ENCODE measurements around the gene PAX1. TPM values are rescaled to one million over a fixed set of nuclear protein-coding genes. Genes with fewer than 3 reads are reported as not detected.
A peak's percentile ranks its signal among the peaks of the same experiment; 100 is the strongest.

Gene PAX1
- total RNA-seq, 2 experiments from 2014 or later, result not detected

- H3K36me3 Mint-ChIP-seq (ENCODE audit: low read depth), result peaks cover 4% of the 10 kb centered on the region
- H3K27ac Mint-ChIP-seq, result no peak overlapping the region
- no peaks in the 10 kb centered on the region for H3K9me3 Mint-ChIP-seq (ENCODE audit: insufficient read depth)
- ChIA-PET CTCF (interaction anchor here (1.3 kb wide), 1 partner anchor 13 kb away, joined by 4 read pairs; no protein-coding TSS in a partner anchor), POLR2A (interaction anchor here (0.6 kb wide), 1 partner anchor 375 kb away, joined by 3 read pairs; no protein-coding TSS in a partner anchor)
- ATAC-seq (no peak), DNase-seq (no peak)
- no peaks in the 10 kb centered on the region for H3K4me1 Mint-ChIP-seq (ENCODE audit: low read depth)
- no peak overlapping the region for H3K4me3 Mint-ChIP-seq
- peaks cover 79% of the 10 kb centered on the region for H3K27me3 Mint-ChIP-seq (ENCODE audit: low read depth)
Observed at GRCh38 chr20:21706261-21707195, 1.1 kb downstream of the PAX1 start.

DNA sequence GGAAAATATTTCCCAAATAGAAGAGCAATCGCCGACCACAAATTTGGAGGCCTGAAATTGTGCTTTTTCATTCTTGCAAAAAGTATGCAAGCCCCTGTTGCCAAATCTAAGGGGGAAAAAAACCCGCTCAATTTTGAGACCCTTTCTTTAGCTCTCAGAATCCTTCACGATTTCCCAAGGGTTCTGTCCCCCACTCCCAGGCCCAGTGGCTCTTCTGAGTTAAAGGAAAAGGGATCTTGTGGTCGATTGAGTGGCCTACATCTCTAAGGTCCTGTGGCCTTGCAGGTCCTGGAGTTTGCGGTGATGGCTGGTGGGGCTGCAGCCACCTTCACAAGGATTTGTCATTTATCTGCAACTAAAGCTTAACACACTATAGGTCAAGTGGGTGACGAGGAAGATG lies 1.8 kb downstream of the PAX1 start:
- H3K9me3 Mint-ChIP-seq (ENCODE audit: insufficient read depth), result no peaks in the 10 kb centered on the region
- no peak for DNase-seq
- peaks cover 2% of the 10 kb centered on the region for H3K36me3 Mint-ChIP-seq (ENCODE audit: low read depth)
- no peak overlapping the region for H3K27ac Mint-ChIP-seq
- POLR2A ChIA-PET, result no interaction called here
- H3K4me3 Mint-ChIP-seq, result no peak overlapping the region
- ATAC-seq, result no peak
- H3K4me1 Mint-ChIP-seq (ENCODE audit: low read depth), result no peaks in the 10 kb centered on the region
- CTCF ChIA-PET, result interaction anchor here (1.3 kb wide), 1 partner anchor 12 kb away, joined by 4 read pairs; no protein-coding TSS in a partner anchor
- peaks cover 73% of the 10 kb centered on the region for H3K27me3 Mint-ChIP-seq (ENCODE audit: low read depth)

DNA sequence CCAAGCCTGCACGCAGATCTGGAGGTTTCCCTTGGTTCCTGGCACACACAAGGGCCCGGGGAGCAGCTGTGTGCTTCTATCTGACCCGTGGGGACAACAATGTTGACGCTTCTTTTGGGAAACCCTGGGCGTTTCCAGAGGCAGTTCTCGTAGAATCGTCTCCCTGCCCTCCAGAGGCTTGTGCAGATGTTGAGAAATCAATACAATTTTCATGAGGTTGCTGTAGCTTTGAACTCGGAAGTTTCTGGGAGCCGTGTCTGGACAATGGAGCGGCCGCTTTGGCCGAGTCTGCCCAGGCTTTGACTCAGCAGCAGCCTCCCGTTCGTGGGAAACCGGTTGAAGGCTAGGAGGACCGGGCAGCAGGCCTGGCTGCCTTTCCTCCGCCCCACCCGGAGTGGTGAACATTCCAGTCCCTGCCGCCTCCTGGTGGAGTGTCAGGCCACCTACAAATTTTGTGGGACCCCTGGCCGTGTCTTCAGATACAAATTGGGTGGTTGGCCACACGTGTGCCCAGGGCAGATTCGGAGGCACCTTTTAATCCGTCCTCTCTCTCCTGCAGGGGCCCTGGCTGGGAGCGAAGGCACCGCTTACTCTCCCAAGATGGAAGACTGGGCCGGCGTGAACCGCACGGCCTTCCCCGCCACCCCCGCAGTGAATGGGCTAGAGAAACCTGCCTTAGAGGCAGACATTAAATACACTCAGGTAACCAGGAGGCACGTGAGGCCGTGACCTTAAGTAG lies 2.7 kb downstream of the PAX1 start:
- H3K27ac Mint-ChIP-seq, result peak overlapping the region; percentile 30
- peaks cover 2% of the 10 kb centered on the region for H3K36me3 Mint-ChIP-seq (ENCODE audit: low read depth)
- no peak overlapping the region for H3K4me3 Mint-ChIP-seq
- H3K9me3 Mint-ChIP-seq (ENCODE audit: insufficient read depth), result no peaks in the 10 kb centered on the region
- H3K4me1 Mint-ChIP-seq (ENCODE audit: low read depth), result no peaks in the 10 kb centered on the region
- DNase-seq, result no peak
- no peak for ATAC-seq
- ChIA-PET CTCF (no interaction called here), POLR2A (no interaction called here)
- peaks cover 73% of the 10 kb centered on the region for H3K27me3 Mint-ChIP-seq (ENCODE audit: low read depth)

DNA sequence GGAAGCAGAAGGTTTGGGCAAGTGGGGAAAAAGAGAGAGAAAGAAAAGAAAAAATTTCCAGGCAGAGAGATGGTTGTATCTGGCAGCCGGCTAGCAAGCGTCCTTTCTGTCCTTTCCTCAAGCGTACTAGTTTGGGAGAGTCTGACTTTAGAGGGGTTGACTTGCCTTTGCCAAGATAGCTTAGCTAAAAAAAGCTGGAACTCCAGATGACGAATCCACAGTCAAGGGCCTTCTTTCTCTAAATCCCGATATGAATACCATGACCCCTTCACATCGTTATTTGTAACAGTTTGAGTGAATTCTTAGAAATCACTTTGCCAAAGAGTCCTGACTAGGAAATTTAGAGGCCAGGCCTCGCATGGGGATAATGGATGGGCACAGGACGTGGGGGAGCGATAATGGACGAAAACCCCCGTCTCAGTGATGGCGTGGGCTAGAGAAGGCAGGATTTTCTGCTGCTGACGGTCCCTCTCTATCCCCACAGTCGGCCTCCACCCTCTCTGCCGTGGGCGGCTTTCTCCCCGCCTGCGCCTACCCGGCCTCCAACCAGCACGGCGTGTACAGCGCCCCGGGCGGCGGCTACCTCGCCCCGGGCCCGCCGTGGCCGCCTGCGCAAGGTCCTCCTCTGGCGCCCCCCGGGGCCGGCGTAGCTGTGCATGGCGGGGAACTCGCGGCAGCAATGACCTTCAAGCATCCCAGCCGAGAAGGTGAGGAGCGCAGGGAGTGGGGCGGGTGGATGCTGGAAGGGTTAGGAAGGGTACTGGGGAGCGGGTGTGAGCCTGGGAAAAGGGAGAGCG lies 3.5 kb downstream of the PAX1 start:
- H3K4me1 Mint-ChIP-seq (ENCODE audit: low read depth), result no peaks in the 10 kb centered on the region
- DNase-seq, result no peak
- H3K27me3 Mint-ChIP-seq (ENCODE audit: low read depth), result peaks cover 72% of the 10 kb centered on the region
- ATAC-seq, result no peak
- H3K36me3 Mint-ChIP-seq (ENCODE audit: low read depth), result peaks cover 2% of the 10 kb centered on the region
- POLR2A ChIA-PET, result no interaction called here
- CTCF ChIA-PET, result no interaction called here
- H3K4me3 Mint-ChIP-seq, result no peak overlapping the region
- peak overlapping the region; percentile 30 for H3K27ac Mint-ChIP-seq
- no peaks in the 10 kb centered on the region for H3K9me3 Mint-ChIP-seq (ENCODE audit: insufficient read depth)

DNA sequence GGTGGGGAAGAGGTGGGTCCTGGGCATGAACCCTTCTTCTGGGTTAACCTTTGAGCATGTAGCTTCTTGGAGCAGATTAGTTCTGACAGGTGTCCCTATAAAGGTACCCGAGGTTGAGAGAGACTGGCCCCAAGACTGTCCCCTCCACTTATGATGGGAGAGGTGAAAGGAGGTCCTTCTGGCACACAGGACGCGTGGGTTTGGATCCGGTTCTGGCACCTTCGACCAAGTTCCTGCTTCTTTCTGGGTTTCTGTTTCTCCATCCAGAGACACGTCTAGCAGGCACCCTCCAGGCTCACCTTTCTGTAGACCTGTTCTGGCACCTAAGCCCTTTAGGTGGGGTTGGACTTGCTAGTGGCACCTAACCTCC lies 4.1 kb downstream of the PAX1 start:
- DNase-seq (no peak), ATAC-seq (no peak)
- Mint-ChIP-seq H3K27ac (no peak overlapping the region), H3K36me3 (ENCODE audit: low read depth) (peaks cover 2% of the 10 kb centered on the region), H3K4me1 (ENCODE audit: low read depth) (no peaks in the 10 kb centered on the region), H3K4me3 (no peak overlapping the region), H3K9me3 (ENCODE audit: insufficient read depth) (no peaks in the 10 kb centered on the region), H3K27me3 (ENCODE audit: low read depth) (peaks cover 69% of the 10 kb centered on the region)
- ChIA-PET POLR2A (no interaction called here), CTCF (no interaction called here)

DNA sequence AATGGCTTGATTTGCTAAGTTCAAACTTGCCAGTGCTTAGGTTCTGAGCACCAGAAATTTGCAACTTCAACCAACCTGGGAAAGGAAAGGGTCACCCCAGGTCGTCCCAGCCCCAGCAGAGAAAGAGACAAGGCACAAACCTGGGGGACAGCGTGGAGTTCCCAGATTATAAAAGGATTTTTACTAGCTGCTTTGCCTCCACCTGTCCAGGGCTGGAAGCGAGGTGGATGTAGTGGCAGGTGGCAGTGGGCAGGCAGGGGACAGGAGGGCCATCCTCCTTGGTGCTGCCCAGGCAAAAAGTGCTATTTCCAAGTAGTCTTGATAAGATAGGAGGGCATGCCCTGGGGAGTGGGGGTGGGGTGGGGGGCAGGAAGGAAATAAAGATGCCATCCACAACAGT lies 4.9 kb downstream of the PAX1 start:
- Mint-ChIP-seq H3K4me3 (no peak overlapping the region), H3K4me1 (ENCODE audit: low read depth) (no peaks in the 10 kb centered on the region), H3K27ac (no peak overlapping the region), H3K9me3 (ENCODE audit: insufficient read depth) (no peaks in the 10 kb centered on the region), H3K27me3 (ENCODE audit: low read depth) (peaks cover 68% of the 10 kb centered on the region), H3K36me3 (ENCODE audit: low read depth) (peaks cover 2% of the 10 kb centered on the region)
- ChIA-PET CTCF (interaction anchor here (2.0 kb wide), 1 partner anchor 9 kb away, joined by 9 read pairs; no protein-coding TSS in a partner anchor), POLR2A (no interaction called here)
- no peak for ATAC-seq
- no peak for DNase-seq

GRCh38 chr20:21710863-21711431 lies 5.5 kb downstream of the PAX1 start:
- CTCF ChIA-PET, result interaction anchor here (2.0 kb wide), 1 partner anchor 8 kb away, joined by 9 read pairs; no protein-coding TSS in a partner anchor
- POLR2A ChIA-PET, result no interaction called here
- H3K36me3 Mint-ChIP-seq (ENCODE audit: low read depth), result peaks cover 2% of the 10 kb centered on the region
- no peaks in the 10 kb centered on the region for H3K9me3 Mint-ChIP-seq (ENCODE audit: insufficient read depth)
- H3K27me3 Mint-ChIP-seq (ENCODE audit: low read depth), result peaks cover 71% of the 10 kb centered on the region
- DNase-seq (no peak), ATAC-seq (no peak)
- no peaks in the 10 kb centered on the region for H3K4me1 Mint-ChIP-seq (ENCODE audit: low read depth)
- H3K27ac Mint-ChIP-seq, result no peak overlapping the region
- H3K4me3 Mint-ChIP-seq, result no peak overlapping the region

GRCh38 chr20:21712443-21713059 lies 7.1 kb downstream of the PAX1 start:
- Mint-ChIP-seq H3K4me3 (no peak overlapping the region), H3K9me3 (ENCODE audit: insufficient read depth) (no peaks in the 10 kb centered on the region), H3K4me1 (ENCODE audit: low read depth) (no peaks in the 10 kb centered on the region), H3K27me3 (ENCODE audit: low read depth) (peaks cover 68% of the 10 kb centered on the region), H3K36me3 (ENCODE audit: low read depth) (no peaks in the 10 kb centered on the region), H3K27ac (no peak overlapping the region)
- ATAC-seq (no peak), DNase-seq (no peak)
- POLR2A ChIA-PET, result no interaction called here
- CTCF ChIA-PET, result no interaction called here

GRCh38 chr20:21713470-21713869 lies 8.0 kb downstream of the PAX1 start:
- POLR2A ChIA-PET, result no interaction called here

GRCh38 chr20:21713901-21714296 lies 8.4 kb downstream of the PAX1 start:
- Mint-ChIP-seq H3K27ac (no peak overlapping the region), H3K4me1 (ENCODE audit: low read depth) (no peaks in the 10 kb centered on the region), H3K4me3 (no peak overlapping the region), H3K36me3 (ENCODE audit: low read depth) (no peaks in the 10 kb centered on the region), H3K9me3 (ENCODE audit: insufficient read depth) (no peaks in the 10 kb centered on the region), H3K27me3 (ENCODE audit: low read depth) (peaks cover 58% of the 10 kb centered on the region)
- no peak for DNase-seq
- POLR2A ChIA-PET, result no interaction called here
- CTCF ChIA-PET, result no interaction called here
- ATAC-seq, result no peak

More at GRCh38 chr20:21713470-21713869, 8.0 kb downstream of the PAX1 start:
- H3K27ac Mint-ChIP-seq, result no peak overlapping the region
- no peaks in the 10 kb centered on the region for H3K9me3 Mint-ChIP-seq (ENCODE audit: insufficient read depth)
- ATAC-seq, result no peak
- CTCF ChIA-PET, result no interaction called here
- H3K27me3 Mint-ChIP-seq (ENCODE audit: low read depth), result peaks cover 63% of the 10 kb centered on the region
- DNase-seq, result no peak
- H3K4me1 Mint-ChIP-seq (ENCODE audit: low read depth), result no peaks in the 10 kb centered on the region
- no peaks in the 10 kb centered on the region for H3K36me3 Mint-ChIP-seq (ENCODE audit: low read depth)
- no peak overlapping the region for H3K4me3 Mint-ChIP-seq
